H1 (cell line): ENCODE data around the gene IL13. TPM values are rescaled to one million over a fixed set of nuclear protein-coding genes. Genes with fewer than 3 reads are reported as not detected.

Source experiments
- BRCA1 ChIP-seq: IDR thresholded peaks from 2 replicates; pipeline ENCODE4 v1.6.1; 2012; ENCODE audit warnings: low read depth, low read length, improper control_type of control experiment
- CBX5 ChIP-seq: fragments of 300-800, 300-1000 bp; sonication (generic); IDR thresholded peaks from 2 replicates; pipeline ENCODE4 v1.7.1; 2016; ENCODE audit warnings: antibody characterized with exemption, low read length, low read depth
- CBX8 ChIP-seq: fragments of 300-800, 300-1000 bp; sonication (generic); IDR thresholded peaks from 2 replicates; pipeline ENCODE4 v1.7.1; 2016; ENCODE audit warnings: low read depth, low read length, borderline replicate concordance
- CHD1 ChIP-seq: IDR thresholded peaks from 2 replicates; pipeline ENCODE4 v1.6.1; 2012; ENCODE audit warnings: low read depth, low read length, improper control_type of control experiment
- CREB1 ChIP-seq: IDR thresholded peaks from 2 replicates; pipeline ENCODE4 v1.6.1; 2012; ENCODE audit warnings: inconsistent platforms
- POLR2AphosphoS5 ChIP-seq: IDR thresholded peaks from 2 replicates; pipeline ENCODE4 v1.6.1; 2011; ENCODE audit warnings: low read depth, low read length
- SRF ChIP-seq: IDR thresholded peaks from 2 replicates; pipeline ENCODE4 v1.6.1; 2011; ENCODE audit warnings: mild to moderate bottlenecking, low read depth, low read length, moderate library complexity
- TBP ChIP-seq: IDR thresholded peaks from 2 replicates; pipeline ENCODE4 v1.6.1; 2011; ENCODE audit warnings: low read depth, low read length, improper control_type of control experiment
- polyA plus RNA-seq, 7 experiments: library from polyadenylated mRNA; depleted of rRNA in 3 of 7; stranded (reverse) in 5 of 7; unstranded in 2 of 7; fragments of >200 nt in 5 of 7; fragments of 200-250 nt in 2 of 7; gene quantifications; 1 replicate in 5 of 7; 2 replicates in 1 of 7; 4 replicates in 1 of 7; pipeline versions ENCODE4 v1.2.1 to v1.2.3, GENCODE V29; 2011 to 2013; ENCODE audit warnings: missing spikeins in 2 of 7, mixed read lengths in 2 of 7
- total RNA-seq: library from RNA; stranded (reverse); fragmentation: NEBNext Ultra II Directional; extraction: Animal tissue kit (Norgen Biotek cat#: 25700); gene quantifications from 2 replicates; pipeline ENCODE4 v1.2.1, GENCODE V29; 2021
- TF ChIP-seq, protein P1 (sequence below): fragments of 300-600 bp; sonication (generic); IDR thresholded peaks from 2 replicates; pipeline ENCODE4 v1.7.1; 2012; ENCODE audit warnings: low read length, moderate library complexity, mild to moderate bottlenecking, inconsistent platforms; ENCODE audit not compliant: insufficient replicate concordance
- TF ChIP-seq, protein P2 (sequence below): IDR thresholded peaks from 2 replicates; pipeline ENCODE4 v1.6.1; 2011; ENCODE audit warnings: low read length, improper control_type of control experiment

Gene IL13
- total and polyA plus RNA-seq, 2 of the 8 experiments (the other 6 are each of a cell fraction or from before 2014, with no cell fraction given) = not detected

DNA sequence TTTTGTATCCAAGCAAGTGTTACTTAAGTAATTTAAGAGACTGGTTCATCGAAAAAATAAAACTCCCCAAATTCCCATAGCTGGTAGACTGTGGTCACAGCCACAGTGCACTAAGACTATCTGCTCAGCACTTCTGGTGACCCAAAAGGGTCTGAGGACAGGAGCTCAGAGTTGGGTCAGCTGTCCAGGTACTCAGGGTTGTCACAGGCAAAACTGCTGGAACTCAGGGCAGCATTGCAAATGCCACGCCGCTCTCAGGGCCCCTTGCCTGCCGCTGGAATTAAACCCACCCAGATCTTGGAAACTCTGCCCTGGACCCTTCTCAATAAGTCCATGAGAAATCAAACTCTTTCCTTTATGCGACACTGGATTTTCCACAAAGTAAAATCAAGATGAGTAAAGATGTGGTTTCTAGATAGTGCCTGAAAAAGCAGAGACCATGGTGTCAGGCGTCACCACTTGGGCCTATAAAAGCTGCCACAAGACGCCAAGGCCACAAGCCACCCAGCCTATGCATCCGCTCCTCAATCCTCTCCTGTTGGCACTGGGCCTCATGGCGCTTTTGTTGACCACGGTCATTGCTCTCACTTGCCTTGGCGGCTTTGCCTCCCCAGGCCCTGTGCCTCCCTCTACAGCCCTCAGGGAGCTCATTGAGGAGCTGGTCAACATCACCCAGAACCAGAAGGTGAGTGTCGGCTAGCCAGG is at the start of gene IL13 (continued):
- TF ChIP-seq, protein P1, sequence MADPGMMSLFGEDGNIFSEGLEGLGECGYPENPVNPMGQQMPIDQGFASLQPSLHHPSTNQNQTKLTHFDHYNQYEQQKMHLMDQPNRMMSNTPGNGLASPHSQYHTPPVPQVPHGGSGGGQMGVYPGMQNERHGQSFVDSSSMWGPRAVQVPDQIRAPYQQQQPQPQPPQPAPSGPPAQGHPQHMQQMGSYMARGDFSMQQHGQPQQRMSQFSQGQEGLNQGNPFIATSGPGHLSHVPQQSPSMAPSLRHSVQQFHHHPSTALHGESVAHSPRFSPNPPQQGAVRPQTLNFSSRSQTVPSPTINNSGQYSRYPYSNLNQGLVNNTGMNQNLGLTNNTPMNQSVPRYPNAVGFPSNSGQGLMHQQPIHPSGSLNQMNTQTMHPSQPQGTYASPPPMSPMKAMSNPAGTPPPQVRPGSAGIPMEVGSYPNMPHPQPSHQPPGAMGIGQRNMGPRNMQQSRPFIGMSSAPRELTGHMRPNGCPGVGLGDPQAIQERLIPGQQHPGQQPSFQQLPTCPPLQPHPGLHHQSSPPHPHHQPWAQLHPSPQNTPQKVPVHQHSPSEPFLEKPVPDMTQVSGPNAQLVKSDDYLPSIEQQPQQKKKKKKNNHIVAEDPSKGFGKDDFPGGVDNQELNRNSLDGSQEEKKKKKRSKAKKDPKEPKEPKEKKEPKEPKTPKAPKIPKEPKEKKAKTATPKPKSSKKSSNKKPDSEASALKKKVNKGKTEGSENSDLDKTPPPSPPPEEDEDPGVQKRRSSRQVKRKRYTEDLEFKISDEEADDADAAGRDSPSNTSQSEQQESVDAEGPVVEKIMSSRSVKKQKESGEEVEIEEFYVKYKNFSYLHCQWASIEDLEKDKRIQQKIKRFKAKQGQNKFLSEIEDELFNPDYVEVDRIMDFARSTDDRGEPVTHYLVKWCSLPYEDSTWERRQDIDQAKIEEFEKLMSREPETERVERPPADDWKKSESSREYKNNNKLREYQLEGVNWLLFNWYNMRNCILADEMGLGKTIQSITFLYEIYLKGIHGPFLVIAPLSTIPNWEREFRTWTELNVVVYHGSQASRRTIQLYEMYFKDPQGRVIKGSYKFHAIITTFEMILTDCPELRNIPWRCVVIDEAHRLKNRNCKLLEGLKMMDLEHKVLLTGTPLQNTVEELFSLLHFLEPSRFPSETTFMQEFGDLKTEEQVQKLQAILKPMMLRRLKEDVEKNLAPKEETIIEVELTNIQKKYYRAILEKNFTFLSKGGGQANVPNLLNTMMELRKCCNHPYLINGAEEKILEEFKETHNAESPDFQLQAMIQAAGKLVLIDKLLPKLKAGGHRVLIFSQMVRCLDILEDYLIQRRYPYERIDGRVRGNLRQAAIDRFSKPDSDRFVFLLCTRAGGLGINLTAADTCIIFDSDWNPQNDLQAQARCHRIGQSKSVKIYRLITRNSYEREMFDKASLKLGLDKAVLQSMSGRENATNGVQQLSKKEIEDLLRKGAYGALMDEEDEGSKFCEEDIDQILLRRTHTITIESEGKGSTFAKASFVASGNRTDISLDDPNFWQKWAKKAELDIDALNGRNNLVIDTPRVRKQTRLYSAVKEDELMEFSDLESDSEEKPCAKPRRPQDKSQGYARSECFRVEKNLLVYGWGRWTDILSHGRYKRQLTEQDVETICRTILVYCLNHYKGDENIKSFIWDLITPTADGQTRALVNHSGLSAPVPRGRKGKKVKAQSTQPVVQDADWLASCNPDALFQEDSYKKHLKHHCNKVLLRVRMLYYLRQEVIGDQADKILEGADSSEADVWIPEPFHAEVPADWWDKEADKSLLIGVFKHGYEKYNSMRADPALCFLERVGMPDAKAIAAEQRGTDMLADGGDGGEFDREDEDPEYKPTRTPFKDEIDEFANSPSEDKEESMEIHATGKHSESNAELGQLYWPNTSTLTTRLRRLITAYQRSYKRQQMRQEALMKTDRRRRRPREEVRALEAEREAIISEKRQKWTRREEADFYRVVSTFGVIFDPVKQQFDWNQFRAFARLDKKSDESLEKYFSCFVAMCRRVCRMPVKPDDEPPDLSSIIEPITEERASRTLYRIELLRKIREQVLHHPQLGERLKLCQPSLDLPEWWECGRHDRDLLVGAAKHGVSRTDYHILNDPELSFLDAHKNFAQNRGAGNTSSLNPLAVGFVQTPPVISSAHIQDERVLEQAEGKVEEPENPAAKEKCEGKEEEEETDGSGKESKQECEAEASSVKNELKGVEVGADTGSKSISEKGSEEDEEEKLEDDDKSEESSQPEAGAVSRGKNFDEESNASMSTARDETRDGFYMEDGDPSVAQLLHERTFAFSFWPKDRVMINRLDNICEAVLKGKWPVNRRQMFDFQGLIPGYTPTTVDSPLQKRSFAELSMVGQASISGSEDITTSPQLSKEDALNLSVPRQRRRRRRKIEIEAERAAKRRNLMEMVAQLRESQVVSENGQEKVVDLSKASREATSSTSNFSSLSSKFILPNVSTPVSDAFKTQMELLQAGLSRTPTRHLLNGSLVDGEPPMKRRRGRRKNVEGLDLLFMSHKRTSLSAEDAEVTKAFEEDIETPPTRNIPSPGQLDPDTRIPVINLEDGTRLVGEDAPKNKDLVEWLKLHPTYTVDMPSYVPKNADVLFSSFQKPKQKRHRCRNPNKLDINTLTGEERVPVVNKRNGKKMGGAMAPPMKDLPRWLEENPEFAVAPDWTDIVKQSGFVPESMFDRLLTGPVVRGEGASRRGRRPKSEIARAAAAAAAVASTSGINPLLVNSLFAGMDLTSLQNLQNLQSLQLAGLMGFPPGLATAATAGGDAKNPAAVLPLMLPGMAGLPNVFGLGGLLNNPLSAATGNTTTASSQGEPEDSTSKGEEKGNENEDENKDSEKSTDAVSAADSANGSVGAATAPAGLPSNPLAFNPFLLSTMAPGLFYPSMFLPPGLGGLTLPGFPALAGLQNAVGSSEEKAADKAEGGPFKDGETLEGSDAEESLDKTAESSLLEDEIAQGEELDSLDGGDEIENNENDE = no peak
- TF ChIP-seq TBP (no peak), SRF (no peak), BRCA1 (no peak), CBX5 (no peak), CHD1 (no peak), CREB1 (no peak), CBX8 (no peak), POLR2AphosphoS5 (no peak)
- TF ChIP-seq, protein P2, sequence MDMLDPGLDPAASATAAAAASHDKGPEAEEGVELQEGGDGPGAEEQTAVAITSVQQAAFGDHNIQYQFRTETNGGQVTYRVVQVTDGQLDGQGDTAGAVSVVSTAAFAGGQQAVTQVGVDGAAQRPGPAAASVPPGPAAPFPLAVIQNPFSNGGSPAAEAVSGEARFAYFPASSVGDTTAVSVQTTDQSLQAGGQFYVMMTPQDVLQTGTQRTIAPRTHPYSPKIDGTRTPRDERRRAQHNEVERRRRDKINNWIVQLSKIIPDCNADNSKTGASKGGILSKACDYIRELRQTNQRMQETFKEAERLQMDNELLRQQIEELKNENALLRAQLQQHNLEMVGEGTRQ = no peak
